ENCODE data around the gene CSH2.

Gene CSH2

GRCh38 chr17:63827002-63827800 is 46.3 kb downstream of the CSH2 start, which contains the start of the genes FTSJ3 and PSMC5 (continued):
- TF ChIP-seq, protein P1, sequence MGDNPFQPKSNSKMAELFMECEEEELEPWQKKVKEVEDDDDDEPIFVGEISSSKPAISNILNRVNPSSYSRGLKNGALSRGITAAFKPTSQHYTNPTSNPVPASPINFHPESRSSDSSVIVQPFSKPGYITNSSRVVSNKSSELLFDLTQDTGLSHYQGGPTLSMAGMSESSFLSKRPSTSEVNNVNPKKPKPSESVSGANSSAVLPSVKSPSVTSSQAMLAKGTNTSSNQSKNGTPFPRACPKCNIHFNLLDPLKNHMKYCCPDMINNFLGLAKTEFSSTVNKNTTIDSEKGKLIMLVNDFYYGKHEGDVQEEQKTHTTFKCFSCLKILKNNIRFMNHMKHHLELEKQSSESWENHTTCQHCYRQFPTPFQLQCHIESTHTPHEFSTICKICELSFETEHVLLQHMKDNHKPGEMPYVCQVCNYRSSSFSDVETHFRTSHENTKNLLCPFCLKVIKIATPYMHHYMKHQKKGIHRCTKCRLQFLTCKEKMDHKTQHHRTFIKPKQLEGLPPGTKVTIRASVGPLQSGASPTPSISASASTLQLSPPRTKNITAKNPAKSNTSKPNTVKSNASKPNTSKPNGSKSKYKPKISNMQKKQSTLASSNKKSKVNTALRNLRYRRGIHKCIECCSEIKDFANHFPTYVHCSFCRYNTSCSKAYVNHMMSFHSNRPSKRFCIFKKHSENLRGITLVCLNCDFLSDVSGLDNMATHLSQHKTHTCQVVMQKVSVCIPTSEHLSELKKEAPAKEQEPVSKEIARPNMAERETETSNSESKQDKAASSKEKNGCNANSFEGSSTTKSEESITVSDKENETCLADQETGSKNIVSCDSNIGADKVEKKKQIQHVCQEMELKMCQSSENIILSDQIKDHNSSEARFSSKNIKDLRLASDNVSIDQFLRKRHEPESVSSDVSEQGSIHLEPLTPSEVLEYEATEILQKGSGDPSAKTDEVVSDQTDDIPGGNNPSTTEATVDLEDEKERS (tag by site-specific recombination; IDR thresholded peaks at IDR 0.05), result no peak
- TF ChIP-seq, protein P2, sequence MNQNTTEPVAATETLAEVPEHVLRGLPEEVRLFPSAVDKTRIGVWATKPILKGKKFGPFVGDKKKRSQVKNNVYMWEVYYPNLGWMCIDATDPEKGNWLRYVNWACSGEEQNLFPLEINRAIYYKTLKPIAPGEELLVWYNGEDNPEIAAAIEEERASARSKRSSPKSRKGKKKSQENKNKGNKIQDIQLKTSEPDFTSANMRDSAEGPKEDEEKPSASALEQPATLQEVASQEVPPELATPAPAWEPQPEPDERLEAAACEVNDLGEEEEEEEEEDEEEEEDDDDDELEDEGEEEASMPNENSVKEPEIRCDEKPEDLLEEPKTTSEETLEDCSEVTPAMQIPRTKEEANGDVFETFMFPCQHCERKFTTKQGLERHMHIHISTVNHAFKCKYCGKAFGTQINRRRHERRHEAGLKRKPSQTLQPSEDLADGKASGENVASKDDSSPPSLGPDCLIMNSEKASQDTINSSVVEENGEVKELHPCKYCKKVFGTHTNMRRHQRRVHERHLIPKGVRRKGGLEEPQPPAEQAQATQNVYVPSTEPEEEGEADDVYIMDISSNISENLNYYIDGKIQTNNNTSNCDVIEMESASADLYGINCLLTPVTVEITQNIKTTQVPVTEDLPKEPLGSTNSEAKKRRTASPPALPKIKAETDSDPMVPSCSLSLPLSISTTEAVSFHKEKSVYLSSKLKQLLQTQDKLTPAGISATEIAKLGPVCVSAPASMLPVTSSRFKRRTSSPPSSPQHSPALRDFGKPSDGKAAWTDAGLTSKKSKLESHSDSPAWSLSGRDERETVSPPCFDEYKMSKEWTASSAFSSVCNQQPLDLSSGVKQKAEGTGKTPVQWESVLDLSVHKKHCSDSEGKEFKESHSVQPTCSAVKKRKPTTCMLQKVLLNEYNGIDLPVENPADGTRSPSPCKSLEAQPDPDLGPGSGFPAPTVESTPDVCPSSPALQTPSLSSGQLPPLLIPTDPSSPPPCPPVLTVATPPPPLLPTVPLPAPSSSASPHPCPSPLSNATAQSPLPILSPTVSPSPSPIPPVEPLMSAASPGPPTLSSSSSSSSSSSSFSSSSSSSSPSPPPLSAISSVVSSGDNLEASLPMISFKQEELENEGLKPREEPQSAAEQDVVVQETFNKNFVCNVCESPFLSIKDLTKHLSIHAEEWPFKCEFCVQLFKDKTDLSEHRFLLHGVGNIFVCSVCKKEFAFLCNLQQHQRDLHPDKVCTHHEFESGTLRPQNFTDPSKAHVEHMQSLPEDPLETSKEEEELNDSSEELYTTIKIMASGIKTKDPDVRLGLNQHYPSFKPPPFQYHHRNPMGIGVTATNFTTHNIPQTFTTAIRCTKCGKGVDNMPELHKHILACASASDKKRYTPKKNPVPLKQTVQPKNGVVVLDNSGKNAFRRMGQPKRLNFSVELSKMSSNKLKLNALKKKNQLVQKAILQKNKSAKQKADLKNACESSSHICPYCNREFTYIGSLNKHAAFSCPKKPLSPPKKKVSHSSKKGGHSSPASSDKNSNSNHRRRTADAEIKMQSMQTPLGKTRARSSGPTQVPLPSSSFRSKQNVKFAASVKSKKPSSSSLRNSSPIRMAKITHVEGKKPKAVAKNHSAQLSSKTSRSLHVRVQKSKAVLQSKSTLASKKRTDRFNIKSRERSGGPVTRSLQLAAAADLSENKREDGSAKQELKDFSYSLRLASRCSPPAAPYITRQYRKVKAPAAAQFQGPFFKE (tag by site-specific recombination; IDR thresholded peaks at IDR 0.05; ENCODE audit: borderline replicate concordance), result no peak
- TF ChIP-seq ZNF529 (tag by site-specific recombination; IDR thresholded peaks at IDR 0.05; ENCODE audit: insufficient replicate concordance) (no peak), ZNF311 (tag by site-specific recombination; IDR thresholded peaks at IDR 0.05; ENCODE audit: borderline replicate concordance) (no peak), ZBTB21 (tag by site-specific recombination; IDR thresholded peaks at IDR 0.05) (peak; percentile 85), PRDM1 (tag by site-specific recombination; IDR thresholded peaks at IDR 0.05) (no peak), BCL11A (tag by site-specific recombination; IDR thresholded peaks at IDR 0.05; ENCODE audit: low read depth) (no peak), ZNF645 (tag by site-specific recombination; IDR thresholded peaks at IDR 0.05) (no peak), ZNF624 (tag by site-specific recombination; IDR thresholded peaks at IDR 0.05) (no peak), ZNF707 (tag by site-specific recombination; IDR thresholded peaks at IDR 0.05) (no peak), AEBP2 (tag by site-specific recombination; IDR thresholded peaks at IDR 0.05; ENCODE audit: borderline replicate concordance) (no peak), ZNF341 (tag by site-specific recombination; IDR thresholded peaks at IDR 0.05; ENCODE audit: low read depth) (peak; percentile 81), ZFP37 (tag by site-specific recombination; IDR thresholded peaks at IDR 0.05) (peak; percentile 82), YY1 (tag by site-specific recombination; IDR thresholded peaks at IDR 0.05) (peak; percentile 99)
- TF ChIP-seq, protein P3, sequence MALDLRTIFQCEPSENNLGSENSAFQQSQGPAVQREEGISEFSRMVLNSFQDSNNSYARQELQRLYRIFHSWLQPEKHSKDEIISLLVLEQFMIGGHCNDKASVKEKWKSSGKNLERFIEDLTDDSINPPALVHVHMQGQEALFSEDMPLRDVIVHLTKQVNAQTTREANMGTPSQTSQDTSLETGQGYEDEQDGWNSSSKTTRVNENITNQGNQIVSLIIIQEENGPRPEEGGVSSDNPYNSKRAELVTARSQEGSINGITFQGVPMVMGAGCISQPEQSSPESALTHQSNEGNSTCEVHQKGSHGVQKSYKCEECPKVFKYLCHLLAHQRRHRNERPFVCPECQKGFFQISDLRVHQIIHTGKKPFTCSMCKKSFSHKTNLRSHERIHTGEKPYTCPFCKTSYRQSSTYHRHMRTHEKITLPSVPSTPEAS (tag by site-specific recombination; IDR thresholded peaks at IDR 0.05), result no peak
- TF ChIP-seq, protein P4, sequence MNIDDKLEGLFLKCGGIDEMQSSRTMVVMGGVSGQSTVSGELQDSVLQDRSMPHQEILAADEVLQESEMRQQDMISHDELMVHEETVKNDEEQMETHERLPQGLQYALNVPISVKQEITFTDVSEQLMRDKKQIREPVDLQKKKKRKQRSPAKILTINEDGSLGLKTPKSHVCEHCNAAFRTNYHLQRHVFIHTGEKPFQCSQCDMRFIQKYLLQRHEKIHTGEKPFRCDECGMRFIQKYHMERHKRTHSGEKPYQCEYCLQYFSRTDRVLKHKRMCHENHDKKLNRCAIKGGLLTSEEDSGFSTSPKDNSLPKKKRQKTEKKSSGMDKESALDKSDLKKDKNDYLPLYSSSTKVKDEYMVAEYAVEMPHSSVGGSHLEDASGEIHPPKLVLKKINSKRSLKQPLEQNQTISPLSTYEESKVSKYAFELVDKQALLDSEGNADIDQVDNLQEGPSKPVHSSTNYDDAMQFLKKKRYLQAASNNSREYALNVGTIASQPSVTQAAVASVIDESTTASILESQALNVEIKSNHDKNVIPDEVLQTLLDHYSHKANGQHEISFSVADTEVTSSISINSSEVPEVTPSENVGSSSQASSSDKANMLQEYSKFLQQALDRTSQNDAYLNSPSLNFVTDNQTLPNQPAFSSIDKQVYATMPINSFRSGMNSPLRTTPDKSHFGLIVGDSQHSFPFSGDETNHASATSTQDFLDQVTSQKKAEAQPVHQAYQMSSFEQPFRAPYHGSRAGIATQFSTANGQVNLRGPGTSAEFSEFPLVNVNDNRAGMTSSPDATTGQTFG (tag by site-specific recombination; IDR thresholded peaks at IDR 0.05; ENCODE audit: borderline replicate concordance), result no peak
- TF ChIP-seq, protein P5, sequence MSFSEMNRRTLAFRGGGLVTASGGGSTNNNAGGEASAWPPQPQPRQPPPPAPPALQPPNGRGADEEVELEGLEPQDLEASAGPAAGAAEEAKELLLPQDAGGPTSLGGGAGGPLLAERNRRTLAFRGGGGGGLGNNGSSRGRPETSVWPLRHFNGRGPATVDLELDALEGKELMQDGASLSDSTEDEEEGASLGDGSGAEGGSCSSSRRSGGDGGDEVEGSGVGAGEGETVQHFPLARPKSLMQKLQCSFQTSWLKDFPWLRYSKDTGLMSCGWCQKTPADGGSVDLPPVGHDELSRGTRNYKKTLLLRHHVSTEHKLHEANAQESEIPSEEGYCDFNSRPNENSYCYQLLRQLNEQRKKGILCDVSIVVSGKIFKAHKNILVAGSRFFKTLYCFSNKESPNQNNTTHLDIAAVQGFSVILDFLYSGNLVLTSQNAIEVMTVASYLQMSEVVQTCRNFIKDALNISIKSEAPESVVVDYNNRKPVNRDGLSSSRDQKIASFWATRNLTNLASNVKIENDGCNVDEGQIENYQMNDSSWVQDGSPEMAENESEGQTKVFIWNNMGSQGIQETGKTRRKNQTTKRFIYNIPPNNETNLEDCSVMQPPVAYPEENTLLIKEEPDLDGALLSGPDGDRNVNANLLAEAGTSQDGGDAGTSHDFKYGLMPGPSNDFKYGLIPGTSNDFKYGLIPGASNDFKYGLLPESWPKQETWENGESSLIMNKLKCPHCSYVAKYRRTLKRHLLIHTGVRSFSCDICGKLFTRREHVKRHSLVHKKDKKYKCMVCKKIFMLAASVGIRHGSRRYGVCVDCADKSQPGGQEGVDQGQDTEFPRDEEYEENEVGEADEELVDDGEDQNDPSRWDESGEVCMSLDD (tag by site-specific recombination; IDR thresholded peaks at IDR 0.05), result no peak

All from HEK293 (cell line).